GM12865 (cell line): ENCODE results near the gene RAPGEF5.

Experiments
- DNase-seq: peaks from one replicate; pipeline ENCODE4 v3.0.0; 2010; ENCODE audit warnings: low read depth
- H3K4me3 ChIP-seq: 2 replicates; pipeline ENCODE4 v1.5.1; 2011; ENCODE audit warnings: mild to moderate bottlenecking, low read depth, low read length, control low read depth
- CTCF ChIP-seq: IDR thresholded peaks from 2 replicates; pipeline ENCODE4 v1.5.1; 2011; ENCODE audit warnings: low read length, control low read depth, low read depth, inconsistent platforms; ENCODE audit not compliant: insufficient read depth; ENCODE audit errors: missing control alignments

RAPGEF5 gene

GRCh38 chr7:22192801-22193200 is 164.2 kb downstream of the RAPGEF5 start:
- DNase-seq, result no peak
- no peak overlapping the region for H3K4me3 ChIP-seq

GRCh38 chr7:22190736-22191135 is 166.2 kb downstream of the RAPGEF5 start:
- TF ChIP-seq CTCF, result no peak
- DNase-seq, result no peak
- H3K4me3 ChIP-seq, result no peak overlapping the region

More at GRCh38 chr7:22192801-22193200, 164.2 kb downstream of the RAPGEF5 start:
- TF ChIP-seq CTCF, result no peak

GRCh38 chr7:22189741-22190140 is 167.2 kb downstream of the RAPGEF5 start:
- no peak for TF ChIP-seq CTCF
- no peak overlapping the region for H3K4me3 ChIP-seq
- no peak for DNase-seq

GRCh38 chr7:22189230-22189629 is 167.7 kb downstream of the RAPGEF5 start:
- TF ChIP-seq CTCF, result no peak

GRCh38 chr7:22187691-22188348 is 169.1 kb downstream of the RAPGEF5 start:
- no peak overlapping the region for H3K4me3 ChIP-seq
- DNase-seq, result no peak
- TF ChIP-seq CTCF, result no peak

More at GRCh38 chr7:22189230-22189629, 167.7 kb downstream of the RAPGEF5 start:
- no peak for DNase-seq
- no peak overlapping the region for H3K4me3 ChIP-seq

- no peak for DNase-seq
- no peak for TF ChIP-seq CTCF
- H3K4me3 ChIP-seq, result no peak overlapping the region
Observed at GRCh38 chr7:22185559-22185958, 171.4 kb downstream of the RAPGEF5 start.
